Caco-2 (cell line): ENCODE data around the gene RAB4B. TPM values are rescaled to one million over a fixed set of nuclear protein-coding genes. Genes with fewer than 3 reads are reported as not detected.

Source experiments
- BruUV-seq: library from RNA; stranded (reverse); fragments of 400-500 nt; replicated peaks from 2 replicates; lab custom pipeline; 2021; lab: Mats Ljungman, UMichigan
- CTCF ChIA-PET: fragments of 300-600 bp; sonication (Branson Sonifier 250); formaldehyde crosslinking; loops from one replicate; lab custom pipeline; 2022; ENCODE audit warnings: antibody characterized with exemption; lab: Charles Lee
- POLR2A ChIA-PET: fragments of 300-600 bp; sonication (Branson Sonifier 250); formaldehyde crosslinking; loops from one replicate; lab custom pipeline; 2022; ENCODE audit warnings: antibody characterized with exemption; lab: Charles Lee
- DNase-seq, 2 experiments: peaks; one replicate each; pipeline versions ENCODE4 v3.0.0 to v3.0.0-alpha.2; 2020 to 2022
- H3K27me3 ChIP-seq: replicated peaks from 2 replicates; pipeline ENCODE4 v1.6.0; 2011; ENCODE audit warnings: low read length; ENCODE audit not compliant: control insufficient read depth, insufficient read depth
- H3K36me3 ChIP-seq: 2 replicates; pipeline ENCODE4 v1.5.1; 2011; ENCODE audit warnings: low read length; ENCODE audit not compliant: control insufficient read depth, insufficient read depth
- H3K4me1 ChIP-seq: fragments of 250-450 bp; sonication (Bioruptor Pico); 2 replicates; pipeline ENCODE4 v1.5.1; 2020; ENCODE audit warnings: mild to moderate bottlenecking
- H3K4me3 ChIP-seq: 2 replicates; pipeline ENCODE4 v1.5.1; 2011; ENCODE audit warnings: low read depth, mild to moderate bottlenecking, control low read depth, low read length
- H3K9me3 ChIP-seq: fragments of 250-450 bp; sonication (Bioruptor Pico); 2 replicates; pipeline ENCODE4 v1.5.1; 2020; ENCODE audit warnings: mild to moderate bottlenecking, moderate library complexity
- H3K27ac Mint-ChIP-seq: one replicate; pipeline ENCODE4 v1.8.0; 2022; ENCODE audit warnings: mixed read lengths; ENCODE audit not compliant: unreplicated experiment
- H3K27me3 Mint-ChIP-seq: one replicate; pipeline ENCODE4 v1.8.0; 2022; ENCODE audit warnings: mixed read lengths; ENCODE audit not compliant: insufficient read depth, unreplicated experiment
- H3K36me3 Mint-ChIP-seq: one replicate; pipeline ENCODE4 v1.8.0; 2022; ENCODE audit warnings: mild to moderate bottlenecking, mixed read lengths; ENCODE audit not compliant: insufficient read depth, unreplicated experiment
- H3K4me1 Mint-ChIP-seq: one replicate; pipeline ENCODE4 v1.8.0; 2022; ENCODE audit warnings: low read depth, mixed read lengths; ENCODE audit not compliant: unreplicated experiment
- H3K4me3 Mint-ChIP-seq: one replicate; pipeline ENCODE4 v1.8.0; 2022; ENCODE audit warnings: mild to moderate bottlenecking, moderate library complexity, mixed read lengths; ENCODE audit not compliant: unreplicated experiment
- H3K9me3 Mint-ChIP-seq: one replicate; pipeline ENCODE4 v1.8.0; 2022; ENCODE audit warnings: mixed read lengths; ENCODE audit not compliant: unreplicated experiment
- intact Hi-C: fragments of 100-400 bp; cut with micrococcal nuclease; formaldehyde crosslinking; loops from one replicate; pipeline ENCODE4 v1.10.0; 2022; ENCODE audit not compliant: unreplicated experiment
- total RNA-seq: library from RNA; stranded (reverse); gene quantifications from 2 replicates; pipeline ENCODE4 v1.2.3, GENCODE V29; 2022
- TF ChIP-seq, protein P1 (sequence below), 2 experiments: fragments of 200-600 bp in 1 of 2; IDR thresholded peaks; 1 replicate in 1 of 2; 2 replicates in 1 of 2; pipeline versions ENCODE4 v1.5.1 to v1.8.0; 2011 to 2022; ENCODE audit warnings: antibody characterized with exemption in 1 of 2, control low read depth in 1 of 2, inconsistent platforms in 1 of 2, low read depth in 1 of 2, low read length in 1 of 2, mild to moderate bottlenecking in 1 of 2, moderate library complexity in 1 of 2; ENCODE audit not compliant: insufficient read depth in 1 of 2, severe bottlenecking in 1 of 2, unreplicated experiment in 1 of 2

Gene RAB4B
- total RNA-seq, 1 experiment from 2014 or later = 21.5 TPM

DNA sequence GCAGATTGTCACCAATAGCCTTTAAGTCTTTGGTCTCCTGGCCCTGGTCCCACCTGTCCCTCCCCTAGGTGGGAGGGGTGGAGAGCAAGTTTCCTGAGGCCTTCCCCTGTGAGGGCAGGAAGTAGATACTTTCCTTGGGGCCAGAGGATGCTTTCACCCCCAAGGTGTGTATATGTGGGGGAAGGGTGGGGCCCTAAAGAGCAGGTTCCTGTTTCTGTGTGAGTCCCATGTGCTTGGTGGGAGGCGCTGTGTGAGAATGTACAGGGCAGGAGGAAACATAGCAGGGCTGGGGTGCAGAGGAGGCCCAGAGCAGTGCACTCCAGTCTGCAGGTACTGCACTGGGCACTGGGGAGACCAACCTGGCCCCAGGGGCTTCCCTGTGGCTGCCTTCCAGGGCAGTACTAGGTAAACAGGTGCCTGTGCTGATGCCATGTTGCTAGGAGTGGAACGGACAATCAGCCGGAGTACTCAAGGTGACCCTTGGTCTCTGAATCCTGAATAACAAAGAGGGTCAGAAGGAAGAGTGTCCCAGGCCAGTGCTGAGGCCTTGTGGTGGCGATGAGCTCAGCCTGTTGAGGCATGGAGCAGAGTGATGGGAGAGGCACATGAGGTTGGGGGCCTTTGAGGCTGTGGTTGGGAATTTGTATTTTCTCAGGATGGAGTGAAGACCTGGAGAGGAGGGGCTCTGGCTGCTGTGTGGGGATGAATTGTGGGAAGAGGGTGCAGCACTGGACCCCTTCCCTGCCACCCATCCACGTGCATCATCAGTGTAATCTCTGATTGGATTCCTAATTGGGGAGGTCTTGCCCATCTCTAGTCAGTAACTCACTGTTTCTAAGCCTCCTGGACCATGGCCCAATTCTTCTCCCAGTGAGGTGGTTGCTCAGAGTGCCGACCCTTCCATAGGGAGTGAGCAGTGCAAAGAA, 26.1 kb downstream of the RAB4B start:
- TF ChIP-seq, protein P1, sequence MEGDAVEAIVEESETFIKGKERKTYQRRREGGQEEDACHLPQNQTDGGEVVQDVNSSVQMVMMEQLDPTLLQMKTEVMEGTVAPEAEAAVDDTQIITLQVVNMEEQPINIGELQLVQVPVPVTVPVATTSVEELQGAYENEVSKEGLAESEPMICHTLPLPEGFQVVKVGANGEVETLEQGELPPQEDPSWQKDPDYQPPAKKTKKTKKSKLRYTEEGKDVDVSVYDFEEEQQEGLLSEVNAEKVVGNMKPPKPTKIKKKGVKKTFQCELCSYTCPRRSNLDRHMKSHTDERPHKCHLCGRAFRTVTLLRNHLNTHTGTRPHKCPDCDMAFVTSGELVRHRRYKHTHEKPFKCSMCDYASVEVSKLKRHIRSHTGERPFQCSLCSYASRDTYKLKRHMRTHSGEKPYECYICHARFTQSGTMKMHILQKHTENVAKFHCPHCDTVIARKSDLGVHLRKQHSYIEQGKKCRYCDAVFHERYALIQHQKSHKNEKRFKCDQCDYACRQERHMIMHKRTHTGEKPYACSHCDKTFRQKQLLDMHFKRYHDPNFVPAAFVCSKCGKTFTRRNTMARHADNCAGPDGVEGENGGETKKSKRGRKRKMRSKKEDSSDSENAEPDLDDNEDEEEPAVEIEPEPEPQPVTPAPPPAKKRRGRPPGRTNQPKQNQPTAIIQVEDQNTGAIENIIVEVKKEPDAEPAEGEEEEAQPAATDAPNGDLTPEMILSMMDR (IDR thresholded peaks at IDR 0.05; ENCODE audit: insufficient read depth in 1 of 2, low read depth in 1 of 2, low read length in 1 of 2, severe bottlenecking in 1 of 2, unreplicated experiment in 1 of 2) = no peak
- H3K4me1 ChIP-seq = peaks cover 7% of the 10 kb centered on the region
- H3K4me3 ChIP-seq = no peak overlapping the region
- peaks cover 29% of the 10 kb centered on the region for H3K36me3 ChIP-seq
- no peaks in the 10 kb centered on the region for H3K9me3 ChIP-seq
- POLR2A ChIA-PET = no interaction called here
- Mint-ChIP-seq H3K27me3 (no peaks in the 10 kb centered on the region), H3K9me3 (no peaks in the 10 kb centered on the region), H3K4me3 (no peak overlapping the region), H3K27ac (peak overlapping the region; percentile 18), H3K36me3 (peaks cover 97% of the 10 kb centered on the region), H3K4me1 (peaks cover 34% of the 10 kb centered on the region)
- no peak for DNase-seq
- CTCF ChIA-PET = interaction anchor here (1.2 kb wide), 1 partner anchor 27 kb away, joined by 4 read pairs; no protein-coding TSS in a partner anchor
- intact Hi-C loops = no loop called here
- BruUV-seq = no TSS peak
- H3K27me3 ChIP-seq = no peaks in the 10 kb centered on the region

DNA sequence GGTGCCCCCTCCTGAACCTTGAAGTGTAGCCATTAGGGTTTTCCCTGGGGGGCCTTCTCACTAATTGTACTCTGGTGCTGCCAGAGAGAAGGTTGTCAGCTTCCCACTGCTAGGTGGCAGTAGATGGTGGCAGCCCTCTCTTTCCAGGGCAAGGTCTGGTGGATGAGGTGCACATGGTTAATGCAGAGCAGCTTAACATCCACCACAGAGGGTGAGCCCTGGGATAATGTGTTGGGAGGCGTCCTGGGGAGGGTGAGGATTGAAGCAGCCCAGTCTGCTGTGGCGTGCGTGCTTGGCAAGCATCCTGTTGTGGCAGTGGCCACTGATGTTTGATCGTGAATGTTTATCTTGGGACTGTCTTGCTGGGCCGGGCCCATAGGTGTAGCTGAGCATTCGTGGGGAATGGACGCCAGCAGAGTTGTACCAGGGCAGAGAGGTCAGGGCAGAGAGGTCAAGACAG, 26.8 kb downstream of the RAB4B start:
- H3K4me3 Mint-ChIP-seq = no peak overlapping the region
- Histone ChIP-seq H3K27me3 (no peaks in the 10 kb centered on the region), H3K9me3 (no peaks in the 10 kb centered on the region), H3K4me3 (no peak overlapping the region), H3K4me1 (peaks cover 9% of the 10 kb centered on the region), H3K36me3 (peaks cover 33% of the 10 kb centered on the region)
- H3K27me3 Mint-ChIP-seq = no peaks in the 10 kb centered on the region
- POLR2A ChIA-PET = no interaction called here
- BruUV-seq = no TSS peak
- peaks cover 97% of the 10 kb centered on the region for H3K36me3 Mint-ChIP-seq
- no peaks in the 10 kb centered on the region for H3K9me3 Mint-ChIP-seq
- no peak for DNase-seq
- CTCF ChIA-PET = interaction anchor here (1.2 kb wide), 1 partner anchor 27 kb away, joined by 4 read pairs; no protein-coding TSS in a partner anchor
- H3K27ac Mint-ChIP-seq = no peak overlapping the region
- intact Hi-C loops = loop anchor here (5.0 kb wide), 1 partner anchor 102 kb away; no protein-coding TSS in a partner anchor
- peaks cover 34% of the 10 kb centered on the region for H3K4me1 Mint-ChIP-seq
- TF ChIP-seq, protein P1 (IDR thresholded peaks at IDR 0.05; ENCODE audit: insufficient read depth in 1 of 2, low read depth in 1 of 2, low read length in 1 of 2, severe bottlenecking in 1 of 2, unreplicated experiment in 1 of 2) = no peak

DNA sequence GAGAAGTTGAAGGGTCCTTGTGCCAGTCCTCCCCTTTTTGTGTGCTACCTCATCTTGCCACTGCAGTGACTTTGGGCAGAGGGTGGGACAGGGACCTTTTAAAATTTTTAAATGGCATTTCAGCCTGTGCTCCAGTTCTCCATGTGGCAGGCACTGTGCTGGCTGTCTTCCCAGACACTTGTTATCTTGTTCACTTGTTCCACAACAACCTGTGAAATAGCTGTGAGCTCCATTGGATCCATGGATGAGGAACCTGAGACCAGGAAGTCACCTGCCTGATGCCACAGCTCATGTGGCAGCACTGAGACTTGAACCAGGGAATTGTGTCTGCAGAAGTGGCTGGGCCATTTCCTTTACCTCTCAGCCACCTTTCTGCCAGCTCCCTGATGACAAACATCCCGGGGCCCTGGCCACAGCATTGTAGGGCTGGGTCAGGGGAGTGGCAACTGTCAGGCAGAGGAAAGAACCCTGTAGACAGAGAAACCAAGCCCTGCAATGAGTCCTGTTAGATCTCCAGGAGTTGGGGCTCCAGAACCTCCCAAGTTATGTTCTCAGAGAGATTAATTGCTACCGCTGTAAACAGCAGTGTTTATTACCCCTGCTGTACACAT, 27.3 kb downstream of the RAB4B start:
- Histone ChIP-seq H3K9me3 (no peaks in the 10 kb centered on the region), H3K36me3 (peaks cover 33% of the 10 kb centered on the region), H3K4me1 (peaks cover 13% of the 10 kb centered on the region), H3K4me3 (no peak overlapping the region), H3K27me3 (no peaks in the 10 kb centered on the region)
- no peaks in the 10 kb centered on the region for H3K9me3 Mint-ChIP-seq
- BruUV-seq = no TSS peak
- peaks cover 36% of the 10 kb centered on the region for H3K4me1 Mint-ChIP-seq
- H3K27ac Mint-ChIP-seq = no peak overlapping the region
- H3K4me3 Mint-ChIP-seq = no peak overlapping the region
- ChIA-PET POLR2A (no interaction called here), CTCF (interaction anchor here (1.2 kb wide), 1 partner anchor 28 kb away, joined by 4 read pairs; no protein-coding TSS in a partner anchor)
- no peak for DNase-seq
- intact Hi-C loops = loop anchor here (5.0 kb wide), 1 partner anchor 102 kb away; no protein-coding TSS in a partner anchor
- TF ChIP-seq, protein P1 (IDR thresholded peaks at IDR 0.05; ENCODE audit: insufficient read depth in 1 of 2, low read depth in 1 of 2, low read length in 1 of 2, severe bottlenecking in 1 of 2, unreplicated experiment in 1 of 2) = no peak
- no peaks in the 10 kb centered on the region for H3K27me3 Mint-ChIP-seq
- H3K36me3 Mint-ChIP-seq = peaks cover 97% of the 10 kb centered on the region
